MM.1S (cell line): ENCODE results near the gene HCN4.
"Not testable (repeated sequence)": the region's sequence is repeated elsewhere in the genome, so short reads cannot be mapped to it uniquely, and the experiment has no call there.

Source experiments
- DNase-seq: peaks from one replicate; pipeline ENCODE4 v3.0.0-alpha.2; 2015
- H2AFZ ChIP-seq: fragments of 300-600 bp; sonication (generic); 2 replicates; pipeline ENCODE4 v1.6.0; 2016; ENCODE audit warnings: antibody characterized with exemption, low read length
- H3F3A ChIP-seq: fragments of 300-600 bp; sonication (generic); 2 replicates; pipeline ENCODE4 v1.6.1; 2016; ENCODE audit warnings: mild to moderate bottlenecking, antibody characterized with exemption, low read length, moderate library complexity, mixed read lengths; ENCODE audit not compliant: insufficient read depth
- H3K27ac ChIP-seq: fragments of 300-600 bp; sonication (generic); 2 replicates; pipeline ENCODE4 v1.5.1; 2016; ENCODE audit warnings: mild to moderate bottlenecking, low read length
- H3K27me3 ChIP-seq: fragments of 300-600 bp; sonication (generic); replicated peaks from 2 replicates; pipeline ENCODE4 v1.6.0; 2016; ENCODE audit warnings: low read length; ENCODE audit not compliant: insufficient read depth
- H3K36me3 ChIP-seq: fragments of 300-600 bp; sonication (generic); replicated peaks from 2 replicates; pipeline ENCODE4 v1.6.1; 2016; ENCODE audit warnings: mild to moderate bottlenecking, low read length, mixed read lengths; ENCODE audit not compliant: insufficient read depth
- H3K4me1 ChIP-seq: fragments of 300-600 bp; sonication (generic); 2 replicates; pipeline ENCODE4 v1.6.1; 2016; ENCODE audit warnings: low read length, mixed read lengths
- H3K4me2 ChIP-seq: fragments of 300-600 bp; sonication (generic); 2 replicates; pipeline ENCODE4 v1.6.0; 2016; ENCODE audit warnings: low read depth, low read length
- H3K4me3 ChIP-seq: fragments of 300-600 bp; sonication (generic); 2 replicates; pipeline ENCODE4 v1.5.1; 2016; ENCODE audit warnings: low read length, mixed read lengths
- H3K79me2 ChIP-seq: fragments of 300-600 bp; sonication (generic); 2 replicates; pipeline ENCODE4 v1.6.1; 2016; ENCODE audit warnings: mixed run types, low read length, mixed read lengths
- H3K9ac ChIP-seq: fragments of 300-600 bp; sonication (generic); 2 replicates; pipeline ENCODE4 v1.6.1; 2016; ENCODE audit warnings: low read length, mixed read lengths
- H3K9me2 ChIP-seq: fragments of 300-600 bp; sonication (generic); replicated peaks from 2 replicates; pipeline ENCODE4 v1.6.1; 2016; ENCODE audit warnings: mild to moderate bottlenecking, low read length, mixed read lengths; ENCODE audit not compliant: insufficient read depth
- H3K9me3 ChIP-seq: fragments of 300-600 bp; sonication (generic); replicated peaks from 2 replicates; pipeline ENCODE4 v1.6.1; 2016; ENCODE audit warnings: mild to moderate bottlenecking, low read length, mixed read lengths; ENCODE audit not compliant: insufficient read depth
- H4K20me1 ChIP-seq: fragments of 300-600 bp; sonication (generic); 2 replicates; pipeline ENCODE4 v1.6.1; 2016; ENCODE audit warnings: mild to moderate bottlenecking, low read length, moderate library complexity, mixed read lengths; ENCODE audit not compliant: insufficient read depth
- CTCF ChIP-seq: fragments of 300-600 bp; sonication (generic); IDR thresholded peaks from 2 replicates; pipeline ENCODE4 v1.5.1; 2016; ENCODE audit warnings: antibody characterized with exemption, low read length, mixed read lengths
- EZH2 ChIP-seq: fragments of 300-600 bp; sonication (generic); optimal IDR thresholded peaks from 2 replicates; pipeline ENCODE3; 2017; ENCODE audit warnings: low read depth, mild to moderate bottlenecking, antibody characterized with exemption, low read length, mixed read lengths
- EZH2phosphoT487 ChIP-seq: fragments of 300-600 bp; sonication (generic); IDR thresholded peaks from 2 replicates; pipeline ENCODE4 v1.6.1; 2018; ENCODE audit warnings: antibody characterized with exemption, low read length

HCN4 gene

DNA sequence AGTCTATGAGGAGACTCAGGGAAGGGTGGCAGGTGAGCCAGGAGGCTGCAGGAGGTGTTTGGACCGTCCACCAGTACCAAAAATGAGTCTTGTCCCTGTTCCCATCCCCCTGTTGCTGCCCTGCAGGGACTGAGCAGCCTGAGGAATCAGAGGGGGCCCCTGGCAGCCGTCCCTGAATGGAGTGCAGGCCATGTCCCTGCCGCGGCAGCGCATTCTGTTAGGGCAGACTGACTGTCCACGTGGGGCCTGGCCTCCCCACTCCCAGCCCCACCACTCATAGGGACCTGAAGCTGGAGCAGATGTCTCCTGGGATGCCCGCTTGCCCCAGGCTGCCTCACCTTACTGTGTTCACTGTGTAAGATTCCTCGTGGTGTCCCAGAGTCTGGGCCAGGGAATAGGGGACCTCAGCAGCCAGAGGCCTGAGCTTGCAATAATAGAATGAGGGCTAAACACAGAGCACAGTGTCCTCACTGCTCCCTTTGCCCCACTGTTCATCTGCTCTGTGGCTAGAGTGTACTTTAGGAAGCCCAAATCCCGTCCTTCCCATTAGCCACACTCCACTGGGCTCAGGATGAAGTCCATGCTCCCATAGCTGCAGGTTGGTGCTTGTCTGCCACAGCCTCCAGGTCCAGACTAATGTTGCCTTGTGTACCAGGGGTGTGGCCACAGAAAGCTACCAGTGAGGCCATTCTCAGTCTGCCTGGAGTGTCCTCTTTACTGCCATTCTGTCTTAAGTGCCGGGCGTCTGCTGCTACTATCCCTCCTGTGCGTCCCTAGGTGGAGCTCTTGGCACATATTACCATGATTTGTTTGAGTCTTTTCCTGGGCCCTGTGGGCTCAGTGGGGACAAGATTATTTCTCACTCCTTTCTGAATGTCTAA is 63.2 kb downstream of the HCN4 start:
- no peaks in the 10 kb centered on the region for H3K27me3 ChIP-seq
- no peaks in the 10 kb centered on the region for H3K9me2 ChIP-seq
- H3K79me2 ChIP-seq: no peaks in the 10 kb centered on the region
- DNase-seq: no peak
- no peaks in the 10 kb centered on the region for H3K36me3 ChIP-seq
- no peaks in the 10 kb centered on the region for H3F3A ChIP-seq
- H3K4me1 ChIP-seq: no peaks in the 10 kb centered on the region
- H2AFZ ChIP-seq: no peak overlapping the region
- no peaks in the 10 kb centered on the region for H4K20me1 ChIP-seq
- TF ChIP-seq CTCF: peak; percentile 36
- TF ChIP-seq EZH2: no peak
- H3K4me3 ChIP-seq: no peak overlapping the region
- H3K9me3 ChIP-seq: no peaks in the 10 kb centered on the region
- H3K9ac ChIP-seq: no peak overlapping the region
- no peak overlapping the region for H3K27ac ChIP-seq
- no peak overlapping the region for H3K4me2 ChIP-seq

DNA sequence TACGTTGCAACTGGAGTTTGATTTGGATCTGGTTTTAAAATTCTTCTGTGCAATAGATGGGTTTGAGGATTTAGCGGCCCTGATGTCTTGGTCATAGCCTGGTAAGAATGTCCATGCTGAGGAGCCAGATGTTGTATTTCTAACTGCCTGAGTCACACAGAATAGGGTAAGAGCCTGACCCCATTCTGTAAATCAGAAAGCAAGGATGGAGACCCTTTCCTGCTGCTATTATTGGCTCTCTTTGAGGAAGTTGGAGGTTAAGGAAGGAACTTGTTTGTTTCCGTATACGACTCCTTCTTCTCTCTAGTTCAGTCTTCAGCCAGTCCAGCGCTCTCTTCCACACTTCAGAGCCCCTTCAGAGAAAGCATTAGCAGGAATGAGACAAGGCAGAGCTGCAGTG is 65.1 kb downstream of the HCN4 start:
- no peak overlapping the region for H3K9ac ChIP-seq
- H3K79me2 ChIP-seq: no peaks in the 10 kb centered on the region
- no peak overlapping the region for H3K4me2 ChIP-seq
- no peaks in the 10 kb centered on the region for H3K27me3 ChIP-seq
- no peak for TF ChIP-seq EZH2
- no peaks in the 10 kb centered on the region for H3K9me2 ChIP-seq
- H3K9me3 ChIP-seq: no peaks in the 10 kb centered on the region
- no peak overlapping the region for H3K27ac ChIP-seq
- no peak overlapping the region for H3K4me3 ChIP-seq
- no peak overlapping the region for H2AFZ ChIP-seq
- no peaks in the 10 kb centered on the region for H3K36me3 ChIP-seq
- no peaks in the 10 kb centered on the region for H3K4me1 ChIP-seq
- DNase-seq: no peak
- no peaks in the 10 kb centered on the region for H4K20me1 ChIP-seq
- no peaks in the 10 kb centered on the region for H3F3A ChIP-seq

DNA sequence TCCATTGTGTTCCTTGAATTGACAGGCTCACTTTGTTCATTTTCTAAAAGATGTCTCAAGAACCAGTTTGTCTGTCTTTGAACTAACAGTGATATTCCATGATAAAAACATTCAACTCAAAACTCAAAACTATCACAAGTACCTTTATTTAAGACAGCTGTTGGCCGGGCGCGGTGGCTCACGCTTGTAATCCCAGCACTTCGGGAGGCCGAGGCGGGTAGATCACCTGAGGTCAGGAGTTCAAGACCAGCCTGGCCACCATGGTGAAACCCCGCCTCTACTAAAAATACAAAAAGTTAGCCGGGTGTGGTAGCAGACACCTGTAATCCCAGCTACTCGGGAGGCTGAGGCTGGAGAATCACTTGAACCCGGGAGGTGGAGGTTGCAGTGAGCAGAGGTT is 68.5 kb downstream of the HCN4 start:
- H3K4me3 ChIP-seq, H3K27me3 ChIP-seq, H3K36me3 ChIP-seq, H3K9me2 ChIP-seq, H3K4me2 ChIP-seq, H3K27ac ChIP-seq, H3K9me3 ChIP-seq, DNase-seq, H4K20me1 ChIP-seq, H3F3A ChIP-seq, H3K4me1 ChIP-seq, H3K79me2 ChIP-seq, H2AFZ ChIP-seq, H3K9ac ChIP-seq: not testable (repeated sequence)

- DNase-seq: no peak
- H3K4me2 ChIP-seq: no peak overlapping the region
- H3K79me2 ChIP-seq: no peaks in the 10 kb centered on the region
- H2AFZ ChIP-seq: no peak overlapping the region
- no peaks in the 10 kb centered on the region for H3K9me3 ChIP-seq
- no peaks in the 10 kb centered on the region for H3K4me1 ChIP-seq
- no peaks in the 10 kb centered on the region for H3K36me3 ChIP-seq
- H3K9ac ChIP-seq: no peak overlapping the region
- TF ChIP-seq EZH2phosphoT487 (no peak), CTCF (no peak), EZH2 (no peak)
- H3K27ac ChIP-seq: no peak overlapping the region
- H3K4me3 ChIP-seq: no peak overlapping the region
- H3K27me3 ChIP-seq: no peaks in the 10 kb centered on the region
- no peaks in the 10 kb centered on the region for H3K9me2 ChIP-seq
- H3F3A ChIP-seq: no peaks in the 10 kb centered on the region
- no peaks in the 10 kb centered on the region for H4K20me1 ChIP-seq
These were observed 70.1 kb downstream of the HCN4 start for GRCh38 chr15:73298522-73299245.
